ENCODE data around the gene CCDC18.
A peak's percentile ranks its signal among the peaks of the same experiment; 100 is the strongest.
"Not testable (repeated sequence)": the region's sequence is repeated elsewhere in the genome, so short reads cannot be mapped to it uniquely, and the experiment has no call there.

Gene CCDC18, protein sequence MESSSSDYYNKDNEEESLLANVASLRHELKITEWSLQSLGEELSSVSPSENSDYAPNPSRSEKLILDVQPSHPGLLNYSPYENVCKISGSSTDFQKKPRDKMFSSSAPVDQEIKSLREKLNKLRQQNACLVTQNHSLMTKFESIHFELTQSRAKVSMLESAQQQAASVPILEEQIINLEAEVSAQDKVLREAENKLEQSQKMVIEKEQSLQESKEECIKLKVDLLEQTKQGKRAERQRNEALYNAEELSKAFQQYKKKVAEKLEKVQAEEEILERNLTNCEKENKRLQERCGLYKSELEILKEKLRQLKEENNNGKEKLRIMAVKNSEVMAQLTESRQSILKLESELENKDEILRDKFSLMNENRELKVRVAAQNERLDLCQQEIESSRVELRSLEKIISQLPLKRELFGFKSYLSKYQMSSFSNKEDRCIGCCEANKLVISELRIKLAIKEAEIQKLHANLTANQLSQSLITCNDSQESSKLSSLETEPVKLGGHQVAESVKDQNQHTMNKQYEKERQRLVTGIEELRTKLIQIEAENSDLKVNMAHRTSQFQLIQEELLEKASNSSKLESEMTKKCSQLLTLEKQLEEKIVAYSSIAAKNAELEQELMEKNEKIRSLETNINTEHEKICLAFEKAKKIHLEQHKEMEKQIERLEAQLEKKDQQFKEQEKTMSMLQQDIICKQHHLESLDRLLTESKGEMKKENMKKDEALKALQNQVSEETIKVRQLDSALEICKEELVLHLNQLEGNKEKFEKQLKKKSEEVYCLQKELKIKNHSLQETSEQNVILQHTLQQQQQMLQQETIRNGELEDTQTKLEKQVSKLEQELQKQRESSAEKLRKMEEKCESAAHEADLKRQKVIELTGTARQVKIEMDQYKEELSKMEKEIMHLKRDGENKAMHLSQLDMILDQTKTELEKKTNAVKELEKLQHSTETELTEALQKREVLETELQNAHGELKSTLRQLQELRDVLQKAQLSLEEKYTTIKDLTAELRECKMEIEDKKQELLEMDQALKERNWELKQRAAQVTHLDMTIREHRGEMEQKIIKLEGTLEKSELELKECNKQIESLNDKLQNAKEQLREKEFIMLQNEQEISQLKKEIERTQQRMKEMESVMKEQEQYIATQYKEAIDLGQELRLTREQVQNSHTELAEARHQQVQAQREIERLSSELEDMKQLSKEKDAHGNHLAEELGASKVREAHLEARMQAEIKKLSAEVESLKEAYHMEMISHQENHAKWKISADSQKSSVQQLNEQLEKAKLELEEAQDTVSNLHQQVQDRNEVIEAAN (N-terminal part only)

DNA sequence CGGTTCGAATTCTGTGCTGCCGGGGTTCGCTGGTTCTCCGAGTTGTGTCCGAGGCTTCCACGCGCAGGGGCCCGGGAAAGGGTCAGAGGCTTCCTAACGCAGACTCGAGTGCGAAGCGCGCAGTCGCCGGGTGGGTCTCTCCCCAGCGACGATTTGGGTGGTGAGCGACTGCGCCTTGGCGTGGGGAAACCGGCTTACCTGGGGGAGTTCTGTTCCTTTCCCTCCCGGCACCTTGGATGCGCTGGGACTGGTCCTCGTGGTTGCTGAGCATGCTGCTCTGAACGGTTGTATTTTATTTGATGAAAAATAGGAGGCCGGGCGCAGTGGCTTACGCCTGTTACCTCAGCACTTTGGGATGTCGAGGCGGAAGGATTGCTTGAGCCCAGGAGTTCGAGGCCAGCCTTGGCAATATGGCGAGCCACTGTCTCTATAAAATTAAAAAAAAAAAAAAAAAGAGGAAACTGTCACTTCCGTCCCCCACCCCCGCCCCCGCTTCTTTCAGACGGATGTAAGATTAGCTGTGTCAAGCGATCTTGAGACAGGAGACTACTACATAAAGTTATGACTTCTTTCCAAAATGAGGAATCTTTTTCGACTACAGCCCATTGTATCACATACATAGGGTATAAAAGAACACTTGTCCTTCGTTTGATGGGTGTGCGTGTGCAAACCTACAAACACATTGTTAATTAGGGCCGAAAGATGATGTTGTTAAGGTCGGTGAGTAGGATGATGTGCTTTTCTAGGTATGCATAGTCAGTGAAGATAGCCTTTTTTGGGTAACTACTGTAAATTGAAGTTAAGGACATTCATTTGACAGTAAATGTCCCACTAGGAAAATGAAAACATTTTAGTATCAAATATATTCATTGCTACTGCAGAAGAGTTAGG lies at the start of gene CCDC18:
TSS of gene CCDC18 (plus strand) at position 2 of the 891 bp plus-strand sequence. CDS start 2,638 bp downstream, outside the sequence.
- peak; percentile 48 for DNase-seq

DNA sequence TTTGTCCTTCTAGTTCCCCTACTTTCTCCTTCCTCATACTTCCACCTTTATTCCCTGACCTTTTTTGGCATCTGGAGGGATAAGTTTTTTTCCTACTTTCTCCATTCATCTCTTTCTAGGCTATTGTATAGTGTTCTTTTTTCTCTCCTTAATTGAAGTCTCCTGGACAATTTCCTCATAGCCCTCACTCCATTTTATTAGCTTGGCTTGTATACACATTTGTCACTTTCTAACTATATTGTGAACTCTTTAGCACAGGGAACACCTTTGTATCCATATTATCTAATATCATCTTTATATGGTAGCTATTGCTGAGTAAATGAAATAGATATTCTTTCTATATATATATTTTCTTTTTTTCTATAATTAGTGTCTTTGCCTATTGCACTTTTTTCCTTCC lies 47.9 kb upstream of the CCDC18 start:
- DNase-seq: no peak

DNA sequence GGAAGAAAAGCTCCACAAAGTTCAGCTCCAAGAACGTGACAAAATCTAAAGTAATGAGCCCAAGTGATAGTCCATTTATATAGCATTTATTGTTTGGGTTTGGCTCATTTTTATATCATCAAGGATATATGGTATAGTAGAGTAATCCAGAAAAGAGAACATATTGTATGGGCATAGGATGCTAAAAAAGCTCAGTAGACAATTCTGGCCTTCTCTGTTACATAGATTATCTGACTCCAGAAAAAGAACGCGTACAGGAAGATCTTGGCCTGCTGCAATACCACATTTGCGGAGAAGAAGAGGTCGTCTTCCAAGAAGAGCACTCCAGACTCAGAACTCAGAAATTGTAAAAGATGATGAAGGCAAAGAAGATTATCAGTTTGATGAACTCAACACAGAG lies 44.1 kb upstream of the CCDC18 start:
- DNase-seq: no peak

DNA sequence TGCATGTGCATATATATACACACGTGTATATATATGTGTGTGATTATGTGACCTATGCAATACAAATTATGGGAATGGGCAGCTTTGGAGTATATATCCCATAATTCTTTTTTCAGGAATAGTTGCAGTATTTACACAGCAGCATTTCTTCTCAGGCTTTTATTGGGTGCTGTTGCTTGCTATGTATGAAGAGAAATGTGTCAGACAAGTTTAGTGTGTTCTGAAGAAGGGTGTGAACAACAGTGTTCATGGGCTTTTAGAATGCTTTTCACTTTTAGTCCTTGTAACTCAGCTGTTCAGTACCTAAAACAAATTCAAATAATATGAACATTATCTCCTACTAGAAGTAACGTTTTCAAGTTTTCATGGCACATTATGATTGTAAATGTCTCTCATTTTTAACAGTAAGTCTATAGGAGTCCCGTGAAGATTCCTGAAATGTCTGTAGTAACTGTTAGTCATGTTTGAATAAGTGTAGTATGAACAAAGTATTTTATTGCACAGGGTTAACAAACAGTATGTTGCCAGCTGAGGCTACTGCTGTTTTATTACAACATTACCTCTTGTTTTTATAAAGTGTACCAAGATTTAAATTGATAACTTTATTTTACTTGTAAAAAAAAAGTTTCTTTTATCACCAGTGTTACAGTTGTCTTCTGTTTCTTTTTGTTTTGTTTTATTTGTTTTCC lies 42.8 kb upstream of the CCDC18 start:
- DNase-seq: no peak

DNA sequence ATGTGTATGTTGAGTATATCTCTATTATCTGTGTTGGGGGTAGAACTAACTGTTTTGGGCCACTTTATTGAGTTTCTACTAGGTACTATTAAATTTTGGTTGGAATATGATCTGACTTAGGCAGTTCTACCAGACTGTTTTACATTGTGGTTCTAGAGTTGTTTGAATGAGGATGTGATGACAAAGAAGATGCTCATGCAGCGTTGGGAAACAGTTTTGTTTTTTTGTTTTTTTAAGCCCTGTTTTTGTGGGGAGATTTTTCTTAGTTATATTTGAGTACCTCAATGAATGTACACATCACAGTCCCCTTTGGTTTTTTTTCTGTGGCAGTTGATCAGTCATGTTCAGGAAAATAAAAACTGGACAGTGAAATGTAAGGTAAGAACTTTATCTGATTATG lies 40.4 kb upstream of the CCDC18 start:
- no peak for DNase-seq

DNA sequence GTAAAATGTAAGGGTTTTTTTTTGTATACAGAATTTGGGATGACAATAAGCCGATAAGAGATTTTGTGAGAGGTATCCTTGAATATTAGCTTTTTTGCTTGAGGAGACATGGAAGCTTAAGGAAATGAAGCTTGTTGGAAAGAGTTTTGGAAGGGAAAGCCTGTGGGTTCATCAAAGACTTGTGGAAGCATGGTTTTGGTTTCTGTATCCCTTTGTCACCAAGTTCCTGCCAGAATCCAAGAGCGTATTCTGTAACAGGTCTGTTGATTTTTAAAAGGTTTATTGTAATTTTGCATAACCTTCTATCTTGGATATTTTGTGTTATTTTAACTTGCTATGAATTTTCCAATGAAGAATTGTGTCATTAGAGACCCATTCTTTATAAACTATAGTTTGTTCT lies 38.4 kb upstream of the CCDC18 start:
- DNase-seq: no peak

DNA sequence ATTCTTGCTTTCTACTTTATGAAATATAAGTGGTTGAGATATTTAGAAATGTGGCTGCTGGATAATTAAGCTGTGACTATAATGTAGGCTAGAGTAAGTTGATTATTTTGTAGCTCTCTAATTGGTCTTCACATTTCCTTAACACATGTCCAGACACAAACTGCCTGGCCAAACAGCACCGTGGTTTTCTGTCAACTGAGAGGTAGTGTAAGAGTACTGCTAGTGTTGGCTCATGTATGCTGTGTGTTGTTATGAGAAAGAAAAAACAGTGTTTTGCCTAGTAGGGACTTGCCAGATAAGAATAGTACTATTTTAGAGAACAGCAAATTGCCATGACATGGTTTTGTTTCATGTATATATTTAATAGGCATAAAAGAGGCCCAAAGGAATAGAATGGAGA lies 37.4 kb upstream of the CCDC18 start:
- no peak for DNase-seq

DNA sequence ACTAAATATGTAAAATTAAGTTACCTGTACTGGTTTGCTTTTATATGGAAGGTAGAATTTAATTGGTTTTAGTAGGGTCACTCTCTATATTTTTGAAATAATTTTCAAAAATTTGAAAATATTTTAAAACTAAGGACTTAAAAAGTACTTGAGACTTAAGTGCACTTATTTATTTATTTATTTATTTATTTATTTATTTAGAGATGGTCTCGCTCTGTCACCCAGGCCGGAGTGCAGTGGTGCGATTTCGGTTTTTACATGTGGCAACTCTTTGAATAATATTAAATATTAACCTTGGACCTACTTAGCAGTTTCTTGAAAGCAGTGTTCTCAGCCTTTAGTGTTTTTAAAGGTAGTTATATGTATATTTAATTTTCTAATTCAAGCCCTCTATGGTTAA lies 36.8 kb upstream of the CCDC18 start:
- no peak for DNase-seq

DNA sequence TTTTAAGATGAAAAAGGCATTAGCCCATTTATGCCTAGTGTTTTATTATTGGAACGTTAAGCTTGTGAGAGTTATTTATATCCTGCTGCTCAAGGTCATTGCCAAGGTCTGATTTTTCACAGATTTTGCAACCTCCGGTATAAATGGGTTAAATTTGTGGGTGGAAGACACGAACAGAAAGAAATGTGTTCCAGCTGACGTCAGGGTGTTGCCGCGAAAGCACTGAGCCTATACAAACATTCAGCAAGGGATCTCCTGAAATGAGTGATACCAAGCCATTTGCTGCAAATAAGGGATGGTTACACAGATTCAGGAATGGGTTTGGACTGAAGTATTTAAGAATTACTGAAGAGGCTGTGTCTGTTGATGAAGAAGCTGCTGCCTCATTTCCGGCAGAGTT lies 32.5 kb upstream of the CCDC18 start:
- no peak for DNase-seq

DNA sequence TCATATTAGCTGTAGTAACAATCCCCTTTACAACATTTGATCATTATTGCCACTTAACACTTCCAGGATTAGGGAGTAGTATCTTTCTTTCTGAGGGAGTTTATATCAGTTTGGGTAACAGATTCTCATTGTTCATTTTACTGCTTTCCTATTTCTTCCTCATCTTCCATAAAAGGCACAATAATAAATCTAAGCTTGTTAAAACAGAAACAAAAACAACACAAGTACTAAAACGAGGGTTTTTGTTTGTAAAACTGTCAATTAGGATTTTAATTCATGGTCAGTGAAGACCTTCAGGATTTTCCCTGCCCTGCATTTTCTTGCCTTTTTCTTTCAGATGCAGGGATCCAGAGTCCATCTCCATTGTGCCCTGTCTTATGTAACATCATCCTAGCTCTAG lies 29.8 kb upstream of the CCDC18 start:
- DNase-seq: no peak

DNA sequence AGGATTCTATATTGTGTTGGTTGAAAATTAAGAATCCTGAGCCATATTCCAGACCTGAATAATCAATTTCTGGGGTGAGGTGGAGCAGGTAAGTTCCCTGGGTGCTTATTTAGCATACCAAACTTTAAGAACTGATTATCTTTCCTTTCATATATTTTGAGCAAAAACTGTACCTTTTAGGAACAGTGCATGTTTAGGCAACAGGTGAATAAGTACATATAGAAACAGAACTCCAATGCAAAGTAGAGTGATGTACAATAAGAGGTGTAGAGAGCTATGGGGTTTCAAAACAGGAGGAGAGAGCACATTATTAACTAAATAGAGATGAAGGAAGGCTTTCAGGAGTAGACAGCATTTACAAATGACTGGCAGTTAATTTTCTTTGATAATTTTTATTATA lies 29.1 kb upstream of the CCDC18 start:
- no peak for DNase-seq

DNA sequence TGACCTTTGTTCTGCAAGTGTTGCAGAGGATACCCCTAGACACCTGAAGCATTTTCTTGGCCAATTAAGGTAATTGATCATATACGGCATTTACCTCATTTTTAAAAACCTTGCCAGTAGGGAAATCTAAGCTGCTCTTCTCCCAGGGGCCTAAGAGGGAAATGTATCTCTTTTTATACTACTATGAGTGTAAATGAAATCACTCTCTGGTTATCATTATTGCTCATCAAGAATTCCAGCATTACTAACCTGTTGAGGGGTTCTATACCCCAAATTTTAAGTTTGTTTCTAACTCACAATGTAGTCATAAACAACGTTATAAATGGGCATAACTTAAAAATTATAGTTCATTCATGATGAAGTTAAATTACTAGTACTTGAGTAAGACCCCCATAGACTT lies 27.7 kb upstream of the CCDC18 start:
- no peak for DNase-seq

DNA sequence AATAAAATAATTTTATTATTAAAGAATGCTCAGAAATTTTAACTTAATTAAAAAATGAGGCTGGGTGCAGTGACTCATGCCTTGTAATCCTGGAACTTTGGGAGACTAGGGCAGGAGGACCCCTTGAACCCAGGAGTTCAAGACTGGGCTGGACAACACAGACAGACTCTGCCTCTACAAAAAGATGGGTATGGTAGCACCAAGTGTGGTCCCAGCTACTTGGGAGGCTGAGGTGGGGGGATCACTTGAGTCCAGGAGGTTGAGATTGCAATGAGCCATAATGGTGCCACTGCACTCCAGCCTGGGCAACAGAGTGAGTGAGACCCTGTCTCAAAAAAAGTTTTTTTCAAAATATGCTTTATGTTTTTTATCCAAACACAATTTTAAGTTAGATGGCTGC lies 25.6 kb upstream of the CCDC18 start:
- no peak for DNase-seq

DNA sequence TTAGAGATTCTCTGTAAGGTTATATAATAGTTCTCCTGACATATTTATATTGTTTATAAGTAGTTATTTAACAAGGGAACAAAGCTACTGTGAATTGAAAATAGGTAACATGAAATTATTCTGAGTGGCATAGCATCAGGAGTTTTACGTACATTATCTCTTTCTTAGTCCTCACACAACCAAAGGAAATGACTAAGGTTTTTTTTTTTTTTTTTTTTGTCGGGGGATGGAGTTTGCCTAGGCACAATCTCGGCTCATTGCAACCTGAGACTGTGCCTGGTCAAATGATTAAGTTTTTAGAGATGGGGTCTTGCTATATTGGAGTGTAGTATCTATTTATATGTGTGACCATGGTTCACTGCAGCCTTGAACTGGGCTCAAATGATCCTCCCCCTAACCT lies 25.2 kb upstream of the CCDC18 start:
- DNase-seq: no peak

DNA sequence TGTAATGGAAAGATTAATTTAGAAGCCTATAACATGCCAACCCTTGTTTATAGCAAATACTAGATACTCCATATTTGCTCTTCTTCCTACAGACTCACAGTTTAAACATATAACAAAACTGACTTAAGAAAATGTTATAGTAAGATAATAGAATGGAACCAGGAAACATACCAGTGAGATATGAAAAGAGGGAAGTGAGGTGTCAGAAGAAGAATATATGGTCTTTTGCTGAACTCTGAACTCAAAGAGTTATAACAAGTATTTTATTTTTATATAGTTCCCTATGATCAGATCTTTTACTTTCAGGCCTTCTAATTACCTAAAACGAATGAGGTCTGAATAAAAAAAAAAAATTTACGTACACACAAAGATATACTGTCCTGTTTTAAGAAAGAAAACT lies 21.2 kb upstream of the CCDC18 start:
- DNase-seq: no peak

DNA sequence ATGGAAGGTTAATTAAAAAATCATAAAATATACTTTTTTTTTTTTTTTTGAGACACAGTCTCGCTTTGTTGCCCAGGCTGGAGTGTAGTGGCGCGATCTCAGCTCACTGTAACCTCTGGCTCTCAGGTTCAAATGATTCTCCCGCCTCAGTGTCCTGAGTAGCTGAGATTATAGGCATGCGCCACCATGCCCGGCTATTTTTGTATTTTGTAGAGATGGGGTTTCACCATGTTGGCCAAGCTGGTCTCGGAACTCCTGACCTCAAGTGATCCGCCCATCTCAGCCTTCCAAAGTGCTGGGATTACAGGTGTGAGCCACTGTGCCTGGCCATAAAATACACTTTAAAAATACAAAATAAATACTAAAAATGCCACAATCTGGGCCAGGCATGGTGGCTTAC lies 17.2 kb upstream of the CCDC18 start:
- not testable (repeated sequence) for DNase-seq

DNA sequence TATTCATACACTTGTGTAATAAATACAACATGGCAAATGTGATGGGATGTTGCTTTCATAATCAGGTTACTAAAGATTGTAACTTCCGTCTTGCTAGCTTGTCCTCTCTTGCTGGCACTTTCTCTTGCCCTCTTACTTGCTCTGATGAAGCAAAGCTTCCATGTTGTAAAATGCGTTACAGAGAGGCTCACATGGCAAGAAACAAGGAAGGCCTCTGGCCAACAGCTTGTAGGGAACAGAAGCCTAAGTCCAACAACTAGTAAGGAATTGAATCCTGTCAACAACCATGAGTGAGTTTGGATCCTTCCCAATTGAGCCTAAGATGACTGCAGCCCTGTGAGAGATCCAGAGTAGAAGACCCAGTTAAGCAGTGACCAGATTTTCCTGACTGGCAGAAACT lies 15.7 kb upstream of the CCDC18 start:
- DNase-seq: no peak

DNA sequence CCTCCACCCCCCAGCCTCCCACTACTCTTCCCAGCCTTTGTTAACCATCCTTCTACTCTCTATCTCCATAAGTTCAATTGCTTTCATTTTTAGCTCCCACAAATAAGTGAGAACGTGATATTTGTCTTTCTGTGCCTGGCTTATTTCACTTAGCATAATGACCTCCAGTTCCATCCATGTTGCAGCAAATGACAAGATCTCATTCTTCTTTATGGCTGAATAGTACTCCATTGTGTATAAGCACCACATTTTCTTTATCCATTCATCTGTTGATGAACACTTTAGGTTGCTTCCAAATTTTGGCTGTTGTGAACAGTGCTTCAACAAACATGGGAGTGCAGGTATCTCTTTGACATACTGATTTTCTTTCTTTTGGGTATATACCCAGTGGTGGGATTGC lies 14.6 kb upstream of the CCDC18 start:
- not testable (repeated sequence) for DNase-seq

DNA sequence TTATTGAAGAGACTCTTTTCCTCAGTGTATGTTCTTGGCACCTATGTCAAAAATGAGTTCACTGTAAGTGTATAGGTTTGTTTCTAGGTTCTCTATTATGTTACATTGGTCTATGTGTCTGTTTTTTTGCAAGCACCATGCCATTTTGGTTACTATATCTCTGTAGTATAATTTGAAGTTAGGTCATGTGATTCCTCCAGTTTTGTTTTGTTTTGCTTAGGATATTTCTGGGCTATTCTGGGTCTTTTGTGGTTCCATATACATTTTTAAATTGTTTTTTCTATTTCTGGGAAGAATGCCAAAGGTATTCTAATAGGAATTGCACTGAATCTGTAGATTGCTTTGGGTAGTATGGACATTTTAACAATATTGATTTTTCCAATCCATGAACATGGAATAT lies 13.5 kb upstream of the CCDC18 start:
- no peak for DNase-seq

DNA sequence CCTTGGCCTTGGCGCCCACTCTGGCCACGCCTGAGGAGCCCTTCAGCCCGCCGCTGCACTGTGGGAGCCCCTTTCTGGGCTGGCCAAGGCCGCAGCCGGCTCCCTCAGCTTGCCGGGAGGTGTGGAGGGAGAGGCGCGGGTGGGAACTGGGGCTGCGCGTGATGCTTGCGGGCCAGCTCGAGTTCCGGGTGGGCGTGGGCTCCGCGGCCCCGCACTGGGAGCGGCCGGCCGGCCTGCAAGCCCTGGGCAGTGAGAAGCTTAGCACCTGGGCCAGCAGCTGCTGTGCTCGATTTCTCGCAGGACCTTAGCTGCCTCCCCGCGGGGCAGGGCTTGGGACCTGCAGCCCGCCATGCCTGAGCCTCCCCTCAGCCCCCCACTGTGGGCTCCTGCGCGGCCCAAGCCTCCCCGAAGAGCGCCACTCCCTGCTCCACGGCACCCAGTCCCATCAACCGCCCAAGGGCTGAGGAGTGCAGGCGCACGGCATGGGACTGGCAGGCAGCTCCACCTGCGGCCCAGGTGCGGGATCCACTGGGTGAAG lies 10.3 kb upstream of the CCDC18 start:
- DNase-seq: not testable (repeated sequence)

DNA sequence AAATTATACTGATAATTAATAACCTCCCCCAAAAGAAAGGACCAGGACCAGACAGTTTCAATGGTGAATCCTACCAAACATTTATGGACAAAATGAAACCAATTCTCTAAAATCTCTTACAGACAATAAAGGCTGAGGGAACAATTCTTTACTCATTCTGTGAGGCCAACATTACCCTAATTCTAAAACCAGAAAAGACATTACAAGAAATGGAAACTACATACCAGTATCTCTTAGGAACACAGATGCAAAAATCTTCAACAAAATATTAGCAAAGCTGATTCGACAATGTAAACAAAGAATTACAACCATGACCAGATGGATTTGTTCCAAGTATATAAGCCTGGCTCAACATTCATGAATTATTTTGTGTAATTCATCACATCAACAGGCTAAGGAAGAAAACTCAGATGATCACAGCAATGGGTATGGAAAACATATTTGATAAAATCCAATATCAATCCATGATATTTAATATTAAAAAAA lies 8.9 kb upstream of the CCDC18 start:
- DNase-seq: no peak

Measured in NCI-H1092 treated with DMSO at 0.1 percent for 48 hours (cell line).